SK-N-SH (cell line): ENCODE results near the gene OR2F1. TPM values are rescaled to one million over a fixed set of nuclear protein-coding genes. Genes with fewer than 3 reads are reported as not detected.

Source experiments
- CTCF ChIA-PET: fragments of 300-600, 350-600 bp; formaldehyde crosslinking; extraction: SDS; loops from one replicate; lab custom pipeline; 2021; lab: Yijun Ruan, JAX
- POLR2A ChIA-PET: fragments of 350-600 bp; sonication (Branson Sonifier 250); formaldehyde crosslinking; extraction: SDS; loops from one replicate; lab custom pipeline; 2020; ENCODE audit warnings: antibody characterized with exemption, inconsistent platforms; lab: Yijun Ruan, JAX
- DNase-seq: peaks from one replicate; pipeline ENCODE4 v3.0.0; 2012
- H2AFZ ChIP-seq: fragments of 200-600 bp; sonication (generic); 2 replicates; pipeline ENCODE4 v1.8.1; 2016; ENCODE audit warnings: antibody characterized with exemption, mild to moderate bottlenecking, low read depth
- H3F3A ChIP-seq: fragments of 200-600 bp; sonication (generic); replicated peaks from 2 replicates; pipeline ENCODE3; 2016; ENCODE audit warnings: antibody characterized with exemption, mild to moderate bottlenecking; ENCODE audit not compliant: insufficient read depth
- H3K27ac ChIP-seq, 2 experiments: fragments of 200-500 bp in 1 of 2; fragments of 200-600 bp in 1 of 2; sonication (Bioruptor generic) in 1 of 2; sonication (generic), shearing (Covaris generic) in 1 of 2; 2 replicates each; pipeline versions ENCODE4 v1.5.1 to v1.6.1; 2014 to 2016; ENCODE audit warnings: low read depth in 2 of 2, inconsistent platforms in 1 of 2, low read length in 1 of 2, mild to moderate bottlenecking in 1 of 2, mixed read lengths in 1 of 2
- H3K27me3 ChIP-seq: fragments of 200-600 bp; sonication (generic), shearing (Covaris generic); 2 replicates; pipeline ENCODE4 v1.6.1; 2016; ENCODE audit warnings: mixed run types; ENCODE audit not compliant: insufficient read depth
- H3K36me3 ChIP-seq, 2 experiments: fragments of 200-500 bp in 1 of 2; fragments of 200-600 bp in 1 of 2; sonication (Bioruptor generic) in 1 of 2; sonication (generic) in 1 of 2; replicated peaks in 1 of 2; 2 replicates each; pipeline versions ENCODE3 to v1.5.1; 2014 to 2016; ENCODE audit warnings: low read length in 1 of 2, mild to moderate bottlenecking in 1 of 2; ENCODE audit not compliant: insufficient read depth in 2 of 2, control insufficient read depth in 1 of 2
- H3K4me1 ChIP-seq, 2 experiments: fragments of 200-500 bp in 1 of 2; fragments of 200-600 bp in 1 of 2; sonication (Bioruptor generic) in 1 of 2; sonication (generic), shearing (Covaris generic) in 1 of 2; 2 replicates each; pipeline versions ENCODE4 v1.5.1 to v1.6.1; 2014 to 2016; ENCODE audit warnings: low read depth in 1 of 2, low read length in 1 of 2, mixed run types in 1 of 2; ENCODE audit not compliant: insufficient read depth in 2 of 2, control insufficient read depth in 1 of 2
- H3K4me2 ChIP-seq: fragments of 200-600 bp; sonication (generic), shearing (Covaris generic); 2 replicates; pipeline ENCODE4 v1.6.1; 2017; ENCODE audit warnings: mixed run types
- H3K4me3 ChIP-seq, 2 experiments: fragments of 200-500 bp in 1 of 2; fragments of 200-600 bp in 1 of 2; sonication (Bioruptor generic) in 1 of 2; sonication (generic), shearing (Covaris generic) in 1 of 2; 2 replicates each; pipeline versions ENCODE4 v1.5.1 to v1.8.1; 2014 to 2016; ENCODE audit warnings: low read depth in 2 of 2, inconsistent platforms in 1 of 2, low read length in 1 of 2, mild to moderate bottlenecking in 1 of 2, mixed read lengths in 1 of 2, moderate library complexity in 1 of 2
- H3K79me2 ChIP-seq: fragments of 200-600 bp; sonication (generic); 2 replicates; pipeline ENCODE4 v1.8.1; 2017; ENCODE audit warnings: mild to moderate bottlenecking; ENCODE audit not compliant: insufficient read depth
- H3K9ac ChIP-seq: fragments of 200-600 bp; sonication (generic); 2 replicates; pipeline ENCODE4 v1.6.1; 2017; ENCODE audit warnings: mixed run types
- H3K9me2 ChIP-seq: fragments of 200-600 bp; sonication (generic); 2 replicates; pipeline ENCODE4 v1.6.1; 2017; ENCODE audit warnings: mixed run types
- H3K9me3 ChIP-seq: fragments of 200-600 bp; sonication (generic); 2 replicates; pipeline ENCODE4 v1.6.1; 2017; ENCODE audit warnings: mixed run types, mild to moderate bottlenecking, moderate library complexity
- H4K20me1 ChIP-seq: fragments of 200-600 bp; sonication (generic); 2 replicates; pipeline ENCODE4 v1.6.1; 2017; ENCODE audit warnings: mild to moderate bottlenecking, mixed run types; ENCODE audit not compliant: insufficient read depth
- CHD2 ChIP-seq: fragments of 150-350 bp; IDR thresholded peaks from 2 replicates; pipeline ENCODE4 v1.6.1; 2018; ENCODE audit warnings: low read length; ENCODE audit not compliant: partially characterized antibody
- CTCF ChIP-seq: fragments of 200-600 bp; sonication (generic); IDR thresholded peaks from 2 replicates; pipeline ENCODE4 v1.6.1; 2017; ENCODE audit warnings: antibody characterized with exemption, mild to moderate bottlenecking, moderate library complexity
- EP300 ChIP-seq, 2 experiments: IDR thresholded peaks; 2 replicates each; pipeline versions ENCODE4 v1.4.0 to v1.6.1; 2012; ENCODE audit warnings: borderline replicate concordance in 1 of 2, low read depth in 1 of 2, low read length in 1 of 2
- FOSL2 ChIP-seq: IDR thresholded peaks from 2 replicates; pipeline ENCODE4 v1.4.0; 2012; ENCODE audit warnings: low read depth, mild to moderate bottlenecking, moderate library complexity, borderline replicate concordance
- FOXJ3 ChIP-seq: sonication (generic); formaldehyde crosslinking; IDR thresholded peaks from 2 replicates; pipeline ENCODE4 v1.5.1; 2020; ENCODE audit warnings: mild to moderate bottlenecking, missing genetic modification reagents
- FOXM1 ChIP-seq: IDR thresholded peaks from 2 replicates; pipeline ENCODE4 v1.4.0; 2012; ENCODE audit warnings: low read depth, mild to moderate bottlenecking
- GABPA ChIP-seq: IDR thresholded peaks from 2 replicates; pipeline ENCODE4 v1.4.0; 2012; ENCODE audit warnings: low read depth, mild to moderate bottlenecking
- IRF3 ChIP-seq: fragments of 150-350 bp; IDR thresholded peaks from 2 replicates; pipeline ENCODE4 v1.6.1; 2016; ENCODE audit warnings: mild to moderate bottlenecking, low read depth, low read length
- JUND ChIP-seq: IDR thresholded peaks from 2 replicates; pipeline ENCODE4 v1.4.0; 2012
- NFIC ChIP-seq: IDR thresholded peaks from 2 replicates; pipeline ENCODE4 v1.4.0; 2012; ENCODE audit warnings: borderline replicate concordance
- PBX3 ChIP-seq: IDR thresholded peaks from 2 replicates; pipeline ENCODE4; 2012
- RAD21 ChIP-seq: IDR thresholded peaks from 2 replicates; pipeline ENCODE4 v1.6.1; 2012; ENCODE audit warnings: mild to moderate bottlenecking, low read length
- RCOR1 ChIP-seq: fragments of 150-350 bp; IDR thresholded peaks from 2 replicates; pipeline ENCODE4 v1.6.1; 2017; ENCODE audit warnings: antibody characterized with exemption, low read length
- REST ChIP-seq: IDR thresholded peaks from 2 replicates; pipeline ENCODE4 v1.6.1; 2012; ENCODE audit warnings: mild to moderate bottlenecking, low read depth, low read length, moderate library complexity
- RFX5 ChIP-seq: IDR thresholded peaks from 2 replicates; pipeline ENCODE4 v1.6.1; 2012; ENCODE audit warnings: mild to moderate bottlenecking, improper control_type of control experiment, low read length
- RXRA ChIP-seq: IDR thresholded peaks from 2 replicates; pipeline ENCODE4 v1.4.0; 2012; ENCODE audit warnings: low read depth, mild to moderate bottlenecking, borderline replicate concordance
- TCF12 ChIP-seq: IDR thresholded peaks from 2 replicates; pipeline ENCODE4 v1.4.0; 2012
- TEAD4 ChIP-seq: IDR thresholded peaks from 2 replicates; pipeline ENCODE4 v1.4.0; 2012; ENCODE audit warnings: mild to moderate bottlenecking, borderline replicate concordance; ENCODE audit not compliant: insufficient read depth
- WGBS: methylation state at CpG from one replicate; pipeline ENCODE4 v1.1.6; 2017; ENCODE audit warnings: low lambda C conversion rate; 5-methylcytosine and 5-hydroxymethylcytosine counted together
- polyA plus RNA-seq, 3 experiments: library from polyadenylated mRNA; depleted of rRNA; stranded (reverse); fragments of >200 nt; gene quantifications; 2 replicates each; pipeline ENCODE4 v1.2.3, GENCODE V29; 2012

Gene OR2F1
- polyA plus RNA-seq, 1 of the 3 experiments (the other 2 are of a cell fraction): 0.10 TPM

GRCh38 chr7:143979359-143979758 lies 24.7 kb downstream of the OR2F1 start:
- Histone ChIP-seq H3K4me1 (peaks cover 0 to 3% of the 10 kb centered on the region in 2 experiments; a peak in 2 of 4 replicates), H4K20me1 (no peaks in the 10 kb centered on the region), H3F3A (no peaks in the 10 kb centered on the region), H3K9me2 (no peaks in the 10 kb centered on the region), H3K4me3 (no peak overlapping the region), H3K27ac (peak overlapping the region; percentile 13 to 30; a peak in 2 of 4 replicates), H3K27me3 (no peaks in the 10 kb centered on the region; the same call in 1 of the 2 replicates), H3K4me2 (peak overlapping the region; percentile 1; the same call in 1 of the 2 replicates), H3K9me3 (no peaks in the 10 kb centered on the region), H3K79me2 (no peaks in the 10 kb centered on the region), H3K9ac (no peak overlapping the region), H3K36me3 (no peaks in the 10 kb centered on the region), H2AFZ (no peak overlapping the region)
- POLR2A ChIA-PET: no interaction called here
- DNase-seq: no peak
- TF ChIP-seq JUND: peak; percentile 53
- peak in 1 of 2 experiments; percentile 40; a peak in 1 of 4 replicates for TF ChIP-seq EP300 (IDR thresholded peaks at IDR 0.05; ENCODE audit: borderline replicate concordance in 1 of 2, low read depth in 1 of 2, low read length in 1 of 2)
- no peak for TF ChIP-seq RCOR1
- TF ChIP-seq REST: no peak
- peak; percentile 53; the same call in 1 of the 2 replicates for TF ChIP-seq TEAD4
- no peak for TF ChIP-seq RAD21
- peak; percentile 23; the same call in 1 of the 2 replicates for TF ChIP-seq TCF12
- TF ChIP-seq NFIC: peak; percentile 24; the same call in 1 of the 2 replicates
- TF ChIP-seq FOSL2: peak; percentile 61; the same call in 1 of the 2 replicates
- TF ChIP-seq PBX3: peak; percentile 16; the same call in 1 of the 2 replicates
- CTCF ChIA-PET: no interaction called here
- 10% methylated on average over 1 of the region's 1 CpG for WGBS

GRCh38 chr7:143979998-143980397 lies 25.4 kb downstream of the OR2F1 start:
- POLR2A ChIA-PET: no interaction called here
- WGBS: 13% methylated on average over 2 of the region's 2 CpGs
- Histone ChIP-seq H3K36me3 (no peaks in the 10 kb centered on the region), H3K9ac (no peak overlapping the region), H3K27me3 (no peaks in the 10 kb centered on the region; the same call in 1 of the 2 replicates), H2AFZ (no peak overlapping the region), H3K79me2 (no peaks in the 10 kb centered on the region), H4K20me1 (no peaks in the 10 kb centered on the region), H3K4me2 (no peak overlapping the region), H3K27ac (peak overlapping the region in 1 of 2 experiments; percentile 13; a peak in 1 of 4 replicates), H3K4me1 (peaks cover 0 to 3% of the 10 kb centered on the region in 2 experiments; a peak in 2 of 4 replicates), H3K9me2 (no peaks in the 10 kb centered on the region), H3F3A (no peaks in the 10 kb centered on the region), H3K4me3 (no peak overlapping the region), H3K9me3 (no peaks in the 10 kb centered on the region)
- CTCF ChIA-PET: interaction anchor here (0.6 kb wide), 1 partner anchor 80 kb away, joined by 3 read pairs; no protein-coding TSS in a partner anchor
- no peak for DNase-seq
- TF ChIP-seq IRF3: no peak
- no peak for TF ChIP-seq FOSL2
- TF ChIP-seq GABPA: no peak
- no peak for TF ChIP-seq RFX5
- no peak for TF ChIP-seq NFIC
- no peak for TF ChIP-seq JUND
- no peak for TF ChIP-seq FOXM1
- no peak for TF ChIP-seq FOXJ3 (CRISPR knock-in tag)
- no peak for TF ChIP-seq CTCF
- no peak for TF ChIP-seq RXRA
- TF ChIP-seq RCOR1: no peak
- TF ChIP-seq CHD2: no peak
